Measurements from ENCODE around the gene PRKCB.

PRKCB gene

DNA sequence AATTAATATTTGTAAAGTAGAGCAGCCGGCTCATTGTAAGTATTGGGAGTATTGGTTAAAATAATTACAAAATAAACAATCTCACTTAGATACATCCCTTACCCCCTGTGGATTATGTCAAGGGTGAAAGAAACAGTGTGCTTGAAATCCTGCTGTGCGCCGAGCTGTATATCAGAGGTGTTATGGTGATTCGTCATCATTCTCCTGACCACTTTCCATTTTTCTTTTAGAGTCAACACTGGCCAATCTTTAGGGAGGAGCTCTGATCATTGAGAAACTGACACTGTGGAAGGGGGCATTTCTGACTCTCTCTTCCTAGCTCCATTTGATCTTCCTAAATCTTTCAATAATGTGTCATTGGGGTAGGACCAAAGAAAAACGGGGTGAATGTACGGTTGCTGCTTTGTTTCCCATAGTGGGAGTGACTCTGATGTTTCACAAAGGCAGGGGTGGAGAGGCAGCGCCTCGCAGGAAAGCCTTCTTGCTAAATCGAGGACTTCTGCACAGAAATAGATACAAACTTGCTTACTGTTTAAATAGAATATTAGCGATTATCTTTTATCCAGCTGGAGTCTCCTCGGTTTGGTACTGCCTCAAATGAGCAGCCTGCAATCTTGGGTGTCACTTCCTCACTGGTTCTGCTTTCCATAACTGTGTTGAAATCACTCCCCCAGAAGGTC is 123.4 kb downstream of the PRKCB start:
- TF ChIP-seq CTCF (IDR thresholded peaks at IDR 0.05), result no peak

DNA sequence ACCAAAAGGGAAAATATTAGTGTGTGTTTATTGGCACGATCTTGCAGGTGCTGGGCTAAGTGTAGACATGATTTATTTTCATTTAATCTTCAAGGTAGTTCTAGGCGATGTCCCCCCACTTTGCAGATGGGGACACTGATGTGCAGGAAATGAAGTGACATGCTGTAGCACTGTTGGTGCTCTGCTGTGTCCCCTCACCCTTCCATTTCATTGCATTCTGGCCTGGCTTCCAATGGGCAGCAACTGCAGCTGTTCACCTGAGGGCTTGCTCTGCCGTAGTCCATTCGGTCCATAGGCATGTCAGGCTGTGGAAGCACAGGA is 123.9 kb downstream of the PRKCB start:
- no peak for TF ChIP-seq CTCF (IDR thresholded peaks at IDR 0.05)

GRCh38 chr16:23960081-23960885 is 124.5 kb downstream of the PRKCB start:
- no peak for TF ChIP-seq CTCF (IDR thresholded peaks at IDR 0.05)

DNA sequence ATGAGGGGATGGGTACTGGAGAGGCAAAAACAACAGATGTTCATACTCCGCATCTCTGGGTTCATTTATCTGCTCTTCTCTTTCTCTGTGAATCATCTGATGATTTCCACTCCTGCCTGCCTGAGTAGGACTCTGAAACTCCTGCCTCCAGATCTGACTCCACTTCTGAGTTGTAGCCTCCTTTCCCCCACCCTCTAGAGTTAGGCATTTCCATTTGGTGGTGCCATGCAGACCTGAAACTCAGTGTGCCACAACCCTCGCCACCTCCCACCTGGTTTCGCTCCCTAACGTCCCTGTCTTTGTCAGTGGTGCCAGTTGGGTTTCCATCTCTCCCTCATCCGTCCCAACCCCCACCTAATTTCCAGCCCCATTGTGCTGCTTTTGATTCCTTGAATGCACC is 126.2 kb downstream of the PRKCB start:
- TF ChIP-seq CTCF (IDR thresholded peaks at IDR 0.05), result no peak

- no peak for TF ChIP-seq CTCF (IDR thresholded peaks at IDR 0.05)
Observed at GRCh38 chr16:23964136-23964535, 128.4 kb downstream of the PRKCB start.

DNA sequence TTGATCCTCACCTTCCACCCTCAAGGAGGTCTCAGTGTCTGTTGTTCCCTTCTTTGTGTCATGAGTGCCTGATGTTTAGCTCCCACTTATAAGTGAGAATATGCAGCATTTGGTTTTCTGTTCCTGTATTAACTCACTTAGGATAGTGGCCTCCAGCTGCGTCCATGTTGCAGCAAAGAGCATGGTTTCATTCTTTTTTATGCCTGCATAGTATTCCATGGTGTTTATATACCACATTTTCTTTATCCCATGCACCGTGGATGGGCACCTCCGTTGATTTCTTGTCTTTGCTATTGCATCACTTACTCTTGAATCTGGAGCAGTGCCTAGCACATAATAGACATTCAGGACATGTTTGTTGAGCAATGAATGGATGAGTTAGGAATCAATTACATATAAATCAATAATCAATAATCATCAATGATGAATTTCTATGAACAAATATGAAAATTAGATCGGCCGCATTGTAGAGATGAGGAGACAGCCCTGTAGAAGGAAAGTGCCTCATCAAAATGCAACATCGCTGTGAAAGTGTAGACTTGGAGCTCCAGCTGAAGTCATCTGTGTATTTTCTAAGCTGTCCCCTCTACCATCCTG is 129.5 kb downstream of the PRKCB start:
- TF ChIP-seq CTCF (IDR thresholded peaks at IDR 0.05), result no peak

- TF ChIP-seq CTCF (IDR thresholded peaks at IDR 0.05), result no peak
Observed at GRCh38 chr16:23966597-23967394, 131.0 kb downstream of the PRKCB start.

Measured in LNCAP (cell line).